HTR-8/SVneo (cell line): ENCODE results near the gene IL11.

Experiments
- DNase-seq: peaks from one replicate; pipeline ENCODE4 v3.0.0; 2011; ENCODE audit warnings: low spot score, mixed read lengths; ENCODE audit not compliant: insufficient read length
- FAIRE-seq: peaks from 2 replicates; lab custom pipeline; 2011; peaks lifted over from hg19 to GRCh38; lab: Jason Lieb, UNC

Gene IL11

GRCh38 chr19:55391702-55392615 is 21.7 kb upstream of the IL11 start:
- no peak for FAIRE-seq
- DNase-seq, result no peak

- FAIRE-seq, result no peak
Measured at GRCh38 chr19:55391191-55391670, 21.0 kb upstream of the IL11 start.

GRCh38 chr19:55390461-55390880 is 20.2 kb upstream of the IL11 start:
- FAIRE-seq, result no peak
- DNase-seq, result no peak

More at GRCh38 chr19:55391191-55391670, 21.0 kb upstream of the IL11 start:
- DNase-seq, result no peak

GRCh38 chr19:55389386-55390317 is 19.4 kb upstream of the IL11 start:
- DNase-seq (no peak), FAIRE-seq (no peak)

GRCh38 chr19:55387736-55388497 is 17.7 kb upstream of the IL11 start:
- no peak for FAIRE-seq

GRCh38 chr19:55386493-55386971 is 16.3 kb upstream of the IL11 start:
- DNase-seq, result no peak
- no peak for FAIRE-seq

More at GRCh38 chr19:55387736-55388497, 17.7 kb upstream of the IL11 start:
- no peak for DNase-seq

- peak; percentile 75 for FAIRE-seq
Measured at GRCh38 chr19:55385724-55386492, 15.6 kb upstream of the IL11 start, which contains the start of gene RPL28. TSS of gene RPL28 (plus strand) at chr19:55385932. CDS start at chr19:55386358, 426 bp downstream.

GRCh38 chr19:55384920-55385723 is 14.9 kb upstream of the IL11 start:
- DNase-seq (peak; percentile 92), FAIRE-seq (no peak)

More at GRCh38 chr19:55385724-55386492, 15.6 kb upstream of the IL11 start, which contains the start of gene RPL28:
- DNase-seq, result peak; percentile 92

GRCh38 chr19:55384131-55384919 is 14.1 kb upstream of the IL11 start, which contains the start of gene TMEM238:
TSS of gene TMEM238 (minus strand) at chr19:55384292. CDS start at chr19:55384259, 33 bp downstream.
- no peak for FAIRE-seq

GRCh38 chr19:55383279-55384130 is 13.2 kb upstream of the IL11 start:
- FAIRE-seq (no peak), DNase-seq (no peak)

More at GRCh38 chr19:55384131-55384919, 14.1 kb upstream of the IL11 start, which contains the start of gene TMEM238:
- no peak for DNase-seq

GRCh38 chr19:55382522-55383054 is 12.3 kb upstream of the IL11 start:
- no peak for FAIRE-seq
- no peak for DNase-seq

- FAIRE-seq, result peak; percentile 48
- DNase-seq, result no peak
Measured at GRCh38 chr19:55382013-55382412, 11.8 kb upstream of the IL11 start.

GRCh38 chr19:55379174-55379573 is 8.9 kb upstream of the IL11 start:
- FAIRE-seq, result no peak

GRCh38 chr19:55377356-55378131 is 7.3 kb upstream of the IL11 start:
- DNase-seq (no peak), FAIRE-seq (no peak)

More at GRCh38 chr19:55379174-55379573, 8.9 kb upstream of the IL11 start:
- no peak for DNase-seq
